Stimulated activated CD8-positive, alpha-beta memory T cell treated with anti-CD3 and anti-CD28 coated beads, Interleukin-15, amount 100 ng/mL, for 48 hours (primary cell): ENCODE measurements around the gene INSM1.

Experiments used
- DNase-seq, 2 donors: peaks; one replicate each; pipeline ENCODE4 v3.0.0-alpha.2; 2020; ENCODE audit warnings: low read depth in 2 of 2

Gene INSM1

GRCh38 chr20:20393207-20394120 lies 25.6 kb downstream of the INSM1 start:
- no peak for DNase-seq

DNA sequence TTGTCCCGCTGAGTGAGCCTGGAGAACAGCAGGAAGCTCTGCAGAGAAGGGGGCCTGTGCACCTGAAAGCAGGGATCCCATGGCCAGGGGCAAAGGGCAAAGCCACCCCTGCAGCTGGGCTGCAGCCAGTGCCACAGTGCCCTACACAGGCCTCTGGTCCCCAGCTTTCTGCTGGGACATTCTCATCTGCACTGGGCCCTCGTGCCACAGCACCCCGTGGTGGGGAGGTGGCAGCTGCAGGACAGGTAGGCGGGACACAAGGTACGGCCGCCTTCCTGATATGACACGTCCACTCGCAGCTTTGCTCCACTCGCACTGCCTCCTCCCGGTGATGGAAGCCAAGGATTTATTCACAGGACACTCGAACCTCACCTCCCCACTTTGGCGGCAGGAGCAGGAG lies 27.2 kb downstream of the INSM1 start:
- no peak for DNase-seq

DNA sequence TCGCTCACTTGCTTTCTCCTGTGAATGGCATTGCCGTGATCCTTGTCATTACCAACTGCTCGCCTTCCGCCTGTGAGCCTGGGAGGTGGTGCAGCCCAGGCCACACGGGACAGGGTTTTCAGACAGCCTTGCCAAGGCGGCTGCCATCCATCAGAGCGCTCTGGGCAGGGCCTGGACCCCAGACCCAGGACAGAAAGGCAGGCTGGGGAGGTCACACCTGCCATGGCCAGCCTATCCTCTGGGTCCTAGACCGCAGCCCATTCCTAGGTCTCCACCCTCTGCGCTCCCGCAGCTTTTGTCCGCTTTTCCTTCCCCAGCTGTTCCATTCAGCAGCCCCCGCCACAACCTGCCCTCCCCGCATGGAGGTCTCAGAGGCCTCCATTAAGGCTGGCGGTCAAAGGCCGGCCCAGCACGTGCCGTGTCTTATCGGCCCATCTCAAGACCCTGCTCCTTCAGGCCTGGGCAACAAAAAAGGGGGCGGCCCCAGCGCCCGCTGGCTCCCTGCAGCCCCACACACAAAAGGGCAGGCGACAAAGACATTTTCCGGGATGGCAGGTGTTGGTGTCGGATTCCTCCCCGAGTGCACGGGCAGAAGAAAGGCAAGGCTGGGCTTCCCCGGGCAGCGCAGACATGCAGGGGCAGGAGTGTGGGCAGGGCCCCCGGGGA lies 28.1 kb downstream of the INSM1 start:
- no peak for DNase-seq

- no peak for DNase-seq
Observed at GRCh38 chr20:20396794-20397193, 28.9 kb downstream of the INSM1 start.

DNA sequence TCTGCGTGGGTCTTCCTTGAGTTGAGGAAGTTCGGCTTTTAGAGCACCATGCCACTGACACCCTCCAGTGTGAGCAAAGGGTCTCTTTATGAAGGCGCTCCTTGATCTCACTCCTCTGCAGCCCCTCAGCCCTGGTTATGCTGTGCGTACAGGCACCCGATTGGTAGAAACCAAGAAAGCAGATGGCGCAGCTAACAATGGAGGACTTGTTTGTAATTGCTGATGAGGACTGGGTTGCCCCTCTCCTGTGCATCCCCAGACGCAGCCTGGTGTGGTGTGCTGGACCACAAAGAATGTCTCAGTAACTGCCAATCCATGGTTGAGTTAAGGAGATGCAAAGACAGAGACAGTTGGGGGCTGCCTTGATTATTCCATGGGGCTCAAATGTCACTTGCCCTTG lies 30.2 kb downstream of the INSM1 start:
- DNase-seq: no peak

GRCh38 chr20:20399531-20400500 lies 31.9 kb downstream of the INSM1 start:
- no peak for DNase-seq

DNA sequence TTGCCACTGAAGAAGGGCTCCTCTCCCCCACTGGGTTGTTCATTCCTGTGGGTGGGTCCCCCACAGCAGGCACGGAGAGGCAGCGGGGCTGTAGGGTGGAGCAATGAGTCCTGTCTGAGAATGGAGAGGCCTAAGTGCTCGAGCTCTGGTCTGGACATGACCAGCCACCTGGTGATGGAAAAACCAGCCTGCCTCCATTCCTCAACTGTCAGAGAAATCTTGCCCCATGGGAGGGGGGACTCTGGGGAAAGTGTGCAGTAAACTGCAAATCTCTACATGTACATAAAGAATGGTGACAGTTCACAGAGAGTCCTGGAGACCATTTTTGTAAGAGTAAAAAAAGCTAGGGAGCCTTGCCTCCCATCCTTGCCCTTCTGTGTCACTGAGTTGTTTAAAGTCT lies 34.1 kb downstream of the INSM1 start:
- DNase-seq: no peak

GRCh38 chr20:20404633-20405032 lies 36.7 kb downstream of the INSM1 start:
- no peak for DNase-seq

GRCh38 chr20:20405623-20406022 lies 37.7 kb downstream of the INSM1 start:
- DNase-seq: no peak

GRCh38 chr20:20406306-20406705 lies 38.4 kb downstream of the INSM1 start:
- no peak for DNase-seq

DNA sequence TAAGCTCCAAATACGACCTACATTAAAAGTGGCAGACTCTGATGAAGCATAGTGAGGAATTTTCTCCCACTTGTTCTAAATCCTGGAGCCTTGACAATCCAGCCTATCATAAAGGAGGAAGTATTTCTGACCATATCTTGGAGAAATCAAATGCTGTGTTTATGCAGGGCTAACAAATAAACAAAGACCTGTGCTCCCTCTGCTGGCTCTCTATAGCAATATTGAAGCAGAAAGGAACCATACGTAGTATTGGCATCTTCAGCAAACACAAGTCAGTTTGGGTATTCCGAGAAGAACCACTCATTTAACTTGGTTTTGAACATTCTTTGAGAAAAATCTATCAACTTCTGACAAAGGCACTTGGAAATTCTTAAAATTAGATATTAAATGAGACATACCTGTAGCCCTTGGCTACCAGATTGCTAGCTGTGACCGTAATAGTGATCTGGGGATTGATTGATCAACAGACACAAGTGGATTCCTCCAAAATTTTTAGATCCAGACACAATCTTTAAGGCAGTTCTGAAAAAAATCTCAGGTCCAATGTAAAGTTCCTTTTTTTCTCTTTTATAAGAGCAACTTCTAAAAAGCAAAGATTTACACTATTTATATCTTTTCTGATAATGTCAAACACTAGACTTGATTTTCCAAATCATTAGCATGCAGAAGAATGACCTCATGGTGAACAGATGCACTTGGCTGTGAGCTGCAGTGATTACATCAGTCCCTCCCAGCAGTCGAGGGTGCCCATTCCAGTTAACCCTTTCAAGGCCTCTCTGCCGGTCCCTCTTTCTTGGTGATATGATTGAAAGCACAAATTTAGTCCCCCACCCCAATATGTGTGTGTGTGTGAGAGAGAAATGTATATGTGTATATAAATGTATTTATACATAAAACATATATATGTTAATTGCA lies 40.2 kb downstream of the INSM1 start:
- DNase-seq: no peak

- DNase-seq: no peak
Observed at GRCh38 chr20:20409331-20409730, 41.4 kb downstream of the INSM1 start.

DNA sequence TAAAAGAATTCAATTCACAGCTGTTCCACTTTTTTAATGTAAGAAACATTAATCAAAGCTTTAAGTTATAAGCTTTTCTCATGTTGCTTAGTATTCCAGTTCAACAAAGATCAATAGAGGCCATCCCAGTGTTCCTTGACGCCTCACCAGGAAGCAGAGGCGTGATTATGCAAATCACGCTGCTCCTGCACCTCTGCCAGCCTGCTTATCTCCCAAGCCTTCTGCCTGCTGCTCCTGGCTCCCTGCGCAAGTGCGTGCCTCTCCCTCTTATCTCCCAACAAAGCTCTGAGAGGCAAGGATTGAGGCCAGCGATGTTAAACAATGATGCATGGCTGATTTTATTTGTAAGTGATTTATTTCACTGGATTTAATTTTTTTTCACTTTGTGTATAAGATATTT lies 42.8 kb downstream of the INSM1 start:
- no peak for DNase-seq

- no peak for DNase-seq
Observed at GRCh38 chr20:20411402-20411801, 43.5 kb downstream of the INSM1 start.

DNA sequence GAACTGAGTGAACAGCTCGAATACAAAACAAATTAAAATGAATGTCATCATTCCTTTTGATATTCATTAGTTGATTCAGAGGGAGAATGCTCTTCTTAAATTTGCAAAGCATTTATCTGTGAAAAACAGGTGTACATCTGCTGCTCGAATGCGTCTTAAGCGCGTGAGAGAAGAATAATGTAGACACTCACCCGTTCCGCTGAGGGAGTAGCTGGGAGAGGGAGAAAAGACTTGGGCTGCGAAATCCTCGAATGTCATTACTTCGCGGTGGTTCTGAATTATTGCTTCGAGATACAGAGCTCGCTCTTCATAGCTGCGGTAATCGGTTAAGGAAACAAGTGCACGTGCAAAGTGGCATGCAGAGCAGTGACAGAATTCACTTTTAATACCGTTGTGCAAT lies 43.9 kb downstream of the INSM1 start:
- no peak for DNase-seq

GRCh38 chr20:20412750-20413149 lies 44.8 kb downstream of the INSM1 start:
- DNase-seq: peak; percentile 9 to 12

- DNase-seq: no peak
Observed at GRCh38 chr20:20413810-20414281, 45.9 kb downstream of the INSM1 start.

DNA sequence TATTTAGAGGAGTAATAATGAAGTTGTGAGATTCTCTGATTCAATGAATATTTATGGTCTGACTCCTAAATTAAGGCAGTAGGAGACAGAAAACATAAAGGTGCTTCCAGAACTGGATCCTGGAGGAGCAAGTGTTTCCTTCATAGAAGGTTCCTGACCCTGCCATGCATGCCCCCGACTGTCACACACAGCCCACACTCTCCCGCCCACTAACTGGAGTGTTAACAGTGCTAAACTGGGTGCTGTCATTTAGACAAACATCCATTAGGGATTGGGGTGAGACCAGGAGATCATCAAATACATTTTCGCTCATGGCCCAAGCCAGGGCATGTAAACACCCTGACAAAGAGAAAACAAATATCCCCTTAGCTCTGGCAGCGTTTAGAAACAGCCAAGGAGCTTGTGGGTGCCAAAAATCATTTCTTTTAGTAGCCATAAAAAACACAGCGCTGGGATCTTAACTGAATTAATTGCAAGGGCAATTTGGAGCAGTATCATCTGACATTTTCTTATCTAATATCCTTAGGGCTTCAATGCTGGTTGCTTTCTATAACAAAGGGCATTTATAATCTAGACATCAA lies 46.8 kb downstream of the INSM1 start:
- DNase-seq: no peak

DNA sequence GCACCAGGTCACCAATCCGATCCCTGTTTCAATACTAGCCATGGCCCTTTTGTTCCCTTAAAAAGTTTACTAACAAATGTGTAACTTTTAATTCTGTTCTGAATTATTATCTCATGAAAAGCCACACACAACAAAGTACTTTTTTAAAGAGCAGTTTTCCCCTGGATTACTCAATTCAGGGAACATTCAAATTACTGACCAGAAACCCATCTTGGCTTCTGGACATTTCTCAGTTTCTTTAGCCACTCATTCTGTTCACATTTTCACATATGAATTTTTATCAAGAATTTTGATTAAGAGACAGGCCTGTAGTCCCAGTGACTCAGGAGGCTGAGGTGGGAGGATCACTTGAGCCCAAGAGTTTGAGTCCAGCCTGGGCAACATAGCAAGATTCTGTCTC lies 47.4 kb downstream of the INSM1 start:
- no peak for DNase-seq

DNA sequence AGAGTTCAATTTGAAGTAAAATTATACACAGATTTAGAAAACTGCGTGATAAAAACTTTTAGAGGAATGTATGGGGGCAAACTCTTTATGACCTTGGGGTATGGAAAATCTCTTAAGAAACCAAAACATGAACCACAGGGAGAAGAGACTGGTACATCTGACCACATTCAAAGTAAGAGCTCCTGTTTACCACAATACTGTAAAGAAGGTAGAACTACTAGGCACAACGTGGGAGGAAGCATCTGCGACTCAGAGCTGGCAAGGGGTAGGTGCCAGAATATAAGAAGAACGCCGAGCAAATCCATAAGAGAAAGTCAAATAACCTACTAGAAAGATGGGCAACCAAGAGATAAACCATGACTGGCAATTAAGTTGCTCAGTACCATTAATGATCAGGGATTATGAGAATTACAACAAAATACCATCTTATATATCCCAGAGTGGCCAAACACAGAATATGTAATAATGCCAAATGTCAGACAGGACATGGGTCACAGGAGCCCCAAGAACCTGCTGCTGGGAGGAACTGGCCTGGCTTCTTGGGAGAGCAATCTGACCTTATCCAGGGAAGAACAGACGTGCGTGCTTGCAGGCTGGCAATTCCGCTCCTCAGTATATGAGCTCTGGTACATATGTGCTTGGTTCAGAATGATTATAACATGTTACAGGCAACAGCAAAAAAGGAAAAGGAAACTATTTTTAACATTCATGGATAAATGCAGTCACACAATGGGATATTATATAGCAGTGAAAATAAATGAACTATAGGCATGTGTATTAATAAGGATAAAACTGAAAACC lies 50.2 kb downstream of the INSM1 start:
- no peak for DNase-seq
